ENCODE measurements around the gene BCDIN3D.

DNA sequence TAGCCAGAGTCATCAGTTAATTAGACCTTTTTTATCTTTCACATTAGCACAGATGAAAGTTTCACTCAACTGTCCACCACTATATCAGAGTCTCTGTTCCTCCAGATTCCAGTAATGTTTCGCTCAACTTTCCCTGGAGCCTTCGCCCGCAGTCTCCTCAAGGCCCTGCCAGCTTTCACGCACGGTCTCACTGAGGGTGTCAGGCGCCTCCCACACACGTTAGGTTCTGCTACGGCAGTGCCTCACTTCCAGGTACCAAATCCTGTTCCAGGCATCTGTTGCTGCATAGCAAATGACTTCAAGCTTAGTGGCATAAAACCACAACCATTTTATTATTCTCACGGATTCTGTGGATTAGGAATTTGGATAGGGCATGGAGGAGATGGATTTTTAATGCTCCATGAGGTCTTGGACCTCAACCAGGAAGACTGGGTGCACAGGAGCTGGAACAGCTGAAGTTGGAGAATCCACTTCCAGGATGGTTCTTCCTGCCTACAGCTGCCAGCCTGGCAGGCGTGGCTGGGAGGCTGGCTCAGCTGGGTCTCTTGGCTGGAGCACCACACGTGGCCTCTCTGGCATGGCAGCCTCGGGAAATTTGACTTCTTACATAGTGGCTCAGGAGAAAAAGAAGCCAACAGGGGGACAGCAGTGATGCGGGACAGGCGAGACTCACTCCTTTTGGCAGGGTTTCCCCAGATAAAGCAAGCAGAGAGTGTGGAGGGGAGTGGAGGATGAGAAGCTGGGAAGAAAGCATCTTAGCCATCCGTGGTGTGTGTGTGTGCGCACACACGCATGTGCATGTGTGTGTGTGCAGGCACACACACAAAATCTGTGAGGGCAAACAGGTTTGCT is 21.3 kb upstream of the BCDIN3D start:
- TF ChIP-seq, protein P1, sequence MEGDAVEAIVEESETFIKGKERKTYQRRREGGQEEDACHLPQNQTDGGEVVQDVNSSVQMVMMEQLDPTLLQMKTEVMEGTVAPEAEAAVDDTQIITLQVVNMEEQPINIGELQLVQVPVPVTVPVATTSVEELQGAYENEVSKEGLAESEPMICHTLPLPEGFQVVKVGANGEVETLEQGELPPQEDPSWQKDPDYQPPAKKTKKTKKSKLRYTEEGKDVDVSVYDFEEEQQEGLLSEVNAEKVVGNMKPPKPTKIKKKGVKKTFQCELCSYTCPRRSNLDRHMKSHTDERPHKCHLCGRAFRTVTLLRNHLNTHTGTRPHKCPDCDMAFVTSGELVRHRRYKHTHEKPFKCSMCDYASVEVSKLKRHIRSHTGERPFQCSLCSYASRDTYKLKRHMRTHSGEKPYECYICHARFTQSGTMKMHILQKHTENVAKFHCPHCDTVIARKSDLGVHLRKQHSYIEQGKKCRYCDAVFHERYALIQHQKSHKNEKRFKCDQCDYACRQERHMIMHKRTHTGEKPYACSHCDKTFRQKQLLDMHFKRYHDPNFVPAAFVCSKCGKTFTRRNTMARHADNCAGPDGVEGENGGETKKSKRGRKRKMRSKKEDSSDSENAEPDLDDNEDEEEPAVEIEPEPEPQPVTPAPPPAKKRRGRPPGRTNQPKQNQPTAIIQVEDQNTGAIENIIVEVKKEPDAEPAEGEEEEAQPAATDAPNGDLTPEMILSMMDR (IDR thresholded peaks at IDR 0.05) = no peak
- TF ChIP-seq EP300 (IDR thresholded peaks at IDR 0.05) (no peak), POLR2A (IDR thresholded peaks at IDR 0.05) (no peak), POLR2AphosphoS5 (IDR thresholded peaks at IDR 0.05) (no peak)

Data from suprapubic skin (tissue), 4 donors.